SK-N-SH (cell line): Measurements from ENCODE around the gene MTCH1. TPM values are rescaled to one million over a fixed set of nuclear protein-coding genes. Genes with fewer than 3 reads are reported as not detected.

ENCODE experiments used
- CTCF ChIA-PET: fragments of 300-600, 350-600 bp; formaldehyde crosslinking; extraction: SDS; loops from one replicate; lab custom pipeline; 2021; lab: Yijun Ruan, JAX
- POLR2A ChIA-PET: fragments of 350-600 bp; sonication (Branson Sonifier 250); formaldehyde crosslinking; extraction: SDS; loops from one replicate; lab custom pipeline; 2020; ENCODE audit warnings: antibody characterized with exemption, inconsistent platforms; lab: Yijun Ruan, JAX
- DNase-seq: peaks from one replicate; pipeline ENCODE4 v3.0.0; 2012
- H2AFZ ChIP-seq: fragments of 200-600 bp; sonication (generic); 2 replicates; pipeline ENCODE4 v1.8.1; 2016; ENCODE audit warnings: antibody characterized with exemption, mild to moderate bottlenecking, low read depth
- H3F3A ChIP-seq: fragments of 200-600 bp; sonication (generic); replicated peaks from 2 replicates; pipeline ENCODE3; 2016; ENCODE audit warnings: antibody characterized with exemption, mild to moderate bottlenecking; ENCODE audit not compliant: insufficient read depth
- H3K27ac ChIP-seq, 2 experiments: fragments of 200-500 bp in 1 of 2; fragments of 200-600 bp in 1 of 2; sonication (Bioruptor generic) in 1 of 2; sonication (generic), shearing (Covaris generic) in 1 of 2; 2 replicates each; pipeline versions ENCODE4 v1.5.1 to v1.6.1; 2014 to 2016; ENCODE audit warnings: low read depth in 2 of 2, inconsistent platforms in 1 of 2, low read length in 1 of 2, mild to moderate bottlenecking in 1 of 2, mixed read lengths in 1 of 2
- H3K27me3 ChIP-seq: fragments of 200-600 bp; sonication (generic), shearing (Covaris generic); 2 replicates; pipeline ENCODE4 v1.6.1; 2016; ENCODE audit warnings: mixed run types; ENCODE audit not compliant: insufficient read depth
- H3K36me3 ChIP-seq, 2 experiments: fragments of 200-500 bp in 1 of 2; fragments of 200-600 bp in 1 of 2; sonication (Bioruptor generic) in 1 of 2; sonication (generic) in 1 of 2; replicated peaks in 1 of 2; 2 replicates each; pipeline versions ENCODE3 to v1.5.1; 2014 to 2016; ENCODE audit warnings: low read length in 1 of 2, mild to moderate bottlenecking in 1 of 2; ENCODE audit not compliant: insufficient read depth in 2 of 2, control insufficient read depth in 1 of 2
- H3K4me1 ChIP-seq, 2 experiments: fragments of 200-500 bp in 1 of 2; fragments of 200-600 bp in 1 of 2; sonication (Bioruptor generic) in 1 of 2; sonication (generic), shearing (Covaris generic) in 1 of 2; 2 replicates each; pipeline versions ENCODE4 v1.5.1 to v1.6.1; 2014 to 2016; ENCODE audit warnings: low read depth in 1 of 2, low read length in 1 of 2, mixed run types in 1 of 2; ENCODE audit not compliant: insufficient read depth in 2 of 2, control insufficient read depth in 1 of 2
- H3K4me2 ChIP-seq: fragments of 200-600 bp; sonication (generic), shearing (Covaris generic); 2 replicates; pipeline ENCODE4 v1.6.1; 2017; ENCODE audit warnings: mixed run types
- H3K4me3 ChIP-seq, 2 experiments: fragments of 200-500 bp in 1 of 2; fragments of 200-600 bp in 1 of 2; sonication (Bioruptor generic) in 1 of 2; sonication (generic), shearing (Covaris generic) in 1 of 2; 2 replicates each; pipeline versions ENCODE4 v1.5.1 to v1.8.1; 2014 to 2016; ENCODE audit warnings: low read depth in 2 of 2, inconsistent platforms in 1 of 2, low read length in 1 of 2, mild to moderate bottlenecking in 1 of 2, mixed read lengths in 1 of 2, moderate library complexity in 1 of 2
- H3K79me2 ChIP-seq: fragments of 200-600 bp; sonication (generic); 2 replicates; pipeline ENCODE4 v1.8.1; 2017; ENCODE audit warnings: mild to moderate bottlenecking; ENCODE audit not compliant: insufficient read depth
- H3K9ac ChIP-seq: fragments of 200-600 bp; sonication (generic); 2 replicates; pipeline ENCODE4 v1.6.1; 2017; ENCODE audit warnings: mixed run types
- H3K9me2 ChIP-seq: fragments of 200-600 bp; sonication (generic); 2 replicates; pipeline ENCODE4 v1.6.1; 2017; ENCODE audit warnings: mixed run types
- H3K9me3 ChIP-seq: fragments of 200-600 bp; sonication (generic); 2 replicates; pipeline ENCODE4 v1.6.1; 2017; ENCODE audit warnings: mixed run types, mild to moderate bottlenecking, moderate library complexity
- H4K20me1 ChIP-seq: fragments of 200-600 bp; sonication (generic); 2 replicates; pipeline ENCODE4 v1.6.1; 2017; ENCODE audit warnings: mild to moderate bottlenecking, mixed run types; ENCODE audit not compliant: insufficient read depth
- CTCF ChIP-seq: fragments of 200-600 bp; sonication (generic); IDR thresholded peaks from 2 replicates; pipeline ENCODE4 v1.6.1; 2017; ENCODE audit warnings: antibody characterized with exemption, mild to moderate bottlenecking, moderate library complexity
- EP300 ChIP-seq, 2 experiments: IDR thresholded peaks; 2 replicates each; pipeline versions ENCODE4 v1.4.0 to v1.6.1; 2012; ENCODE audit warnings: borderline replicate concordance in 1 of 2, low read depth in 1 of 2, low read length in 1 of 2
- GABPA ChIP-seq: IDR thresholded peaks from 2 replicates; pipeline ENCODE4 v1.4.0; 2012; ENCODE audit warnings: low read depth, mild to moderate bottlenecking
- MEF2A ChIP-seq: IDR thresholded peaks from 2 replicates; pipeline ENCODE4 v1.4.0; 2012; ENCODE audit warnings: low read depth, borderline replicate concordance
- NFIC ChIP-seq: IDR thresholded peaks from 2 replicates; pipeline ENCODE4 v1.4.0; 2012; ENCODE audit warnings: borderline replicate concordance
- POLR2AphosphoS5 ChIP-seq: IDR thresholded peaks from 2 replicates; pipeline ENCODE4 v1.6.1; 2012; ENCODE audit warnings: low read depth, low read length
- RAD21 ChIP-seq: IDR thresholded peaks from 2 replicates; pipeline ENCODE4 v1.6.1; 2012; ENCODE audit warnings: mild to moderate bottlenecking, low read length
- RCOR1 ChIP-seq: fragments of 150-350 bp; IDR thresholded peaks from 2 replicates; pipeline ENCODE4 v1.6.1; 2017; ENCODE audit warnings: antibody characterized with exemption, low read length
- SIN3A ChIP-seq: IDR thresholded peaks from 2 replicates; pipeline ENCODE4 v1.6.1; 2012; ENCODE audit warnings: low read depth, mild to moderate bottlenecking, low read length, moderate library complexity, borderline replicate concordance
- SMC3 ChIP-seq: IDR thresholded peaks from 2 replicates; pipeline ENCODE4 v1.6.1; 2012; ENCODE audit warnings: low read depth, low read length, improper control_type of control experiment
- TCF12 ChIP-seq: IDR thresholded peaks from 2 replicates; pipeline ENCODE4 v1.4.0; 2012
- USF1 ChIP-seq: IDR thresholded peaks from 2 replicates; pipeline ENCODE4 v1.4.0; 2012; ENCODE audit warnings: low read depth, borderline replicate concordance
- USF2 ChIP-seq: fragments of 150-350 bp; IDR thresholded peaks from 2 replicates; pipeline ENCODE4 v1.6.1; 2017; ENCODE audit warnings: antibody characterized with exemption, low read length, low read depth, borderline replicate concordance
- YY1 ChIP-seq: IDR thresholded peaks from 2 replicates; pipeline ENCODE4 v1.4.0; 2012; ENCODE audit warnings: low read depth, mild to moderate bottlenecking
- WGBS: methylation state at CpG from one replicate; pipeline ENCODE4 v1.1.6; 2017; ENCODE audit warnings: low lambda C conversion rate; 5-methylcytosine and 5-hydroxymethylcytosine counted together
- polyA plus RNA-seq, 3 experiments: library from polyadenylated mRNA; depleted of rRNA; stranded (reverse); fragments of >200 nt; gene quantifications; 2 replicates each; pipeline ENCODE4 v1.2.3, GENCODE V29; 2012

Gene MTCH1
- polyA plus RNA-seq, 1 of the 3 experiments (the other 2 are of a cell fraction) = 151 TPM

- no peak for TF ChIP-seq USF1
- TF ChIP-seq POLR2AphosphoS5 = no peak
- TF ChIP-seq MEF2A = no peak
- no peak for TF ChIP-seq SIN3A
- no peak for TF ChIP-seq EP300 (IDR thresholded peaks at IDR 0.05; ENCODE audit: borderline replicate concordance in 1 of 2, low read depth in 1 of 2, low read length in 1 of 2)
- TF ChIP-seq GABPA = no peak
Measured at GRCh38 chr6:36980876-36981619, 4.9 kb downstream of the MTCH1 start (continued).

- H3K9me2 ChIP-seq = no peaks in the 10 kb centered on the region
- TF ChIP-seq POLR2AphosphoS5 (no peak), TCF12 (no peak), YY1 (no peak), GABPA (no peak), NFIC (no peak), RCOR1 (no peak)
- TF ChIP-seq, all 33 proteins: peak for 0
- peaks cover 64% of the 10 kb centered on the region for H3K79me2 ChIP-seq
- no peak for DNase-seq
- CTCF ChIA-PET = interaction anchor here (7.7 kb wide), 1 partner anchor 39 kb away, joined by 46 read pairs; no protein-coding TSS in a partner anchor
- H3K36me3 ChIP-seq = peaks cover 21 to 35% of the 10 kb centered on the region in 2 experiments
- no peaks in the 10 kb centered on the region for H3K9me3 ChIP-seq
- POLR2A ChIA-PET = no interaction called here
- H4K20me1 ChIP-seq = peaks cover 81% of the 10 kb centered on the region
- no peak overlapping the region for H3K27ac ChIP-seq
- H3K4me2 ChIP-seq = no peak overlapping the region
- H3K9ac ChIP-seq = no peak overlapping the region
- no peak overlapping the region for H2AFZ ChIP-seq
- H3F3A ChIP-seq = no peaks in the 10 kb centered on the region
- peaks cover 3 to 18% of the 10 kb centered on the region in 2 experiments; a peak in 1 of 4 replicates for H3K4me1 ChIP-seq
- no peaks in the 10 kb centered on the region for H3K27me3 ChIP-seq
- no peak overlapping the region for H3K4me3 ChIP-seq
- WGBS = 91% methylated on average over 6 of the region's 6 CpGs
Measured at GRCh38 chr6:36980129-36980528, 5.9 kb downstream of the MTCH1 start.

GRCh38 chr6:36979347-36979742 lies 6.7 kb downstream of the MTCH1 start:
- H3K9ac ChIP-seq = no peak overlapping the region

More at GRCh38 chr6:36979347-36979742, 6.7 kb downstream of the MTCH1 start:
- 94% methylated on average over 4 of the region's 4 CpGs for WGBS
- Histone ChIP-seq H3K4me2 (no peak overlapping the region), H3K4me1 (peaks cover 3 to 13% of the 10 kb centered on the region in 2 experiments; a peak in 1 of 4 replicates), H2AFZ (no peak overlapping the region), H3F3A (no peaks in the 10 kb centered on the region), H3K27ac (no peak overlapping the region; a peak in 1 of 4 replicates), H4K20me1 (peaks cover 77% of the 10 kb centered on the region), H3K27me3 (no peaks in the 10 kb centered on the region), H3K9me2 (no peaks in the 10 kb centered on the region), H3K4me3 (no peak overlapping the region), H3K9me3 (no peaks in the 10 kb centered on the region), H3K79me2 (peaks cover 56% of the 10 kb centered on the region), H3K36me3 (peaks cover 28 to 43% of the 10 kb centered on the region in 2 experiments)
- TF ChIP-seq POLR2AphosphoS5 = no peak
- peak; percentile 35 for TF ChIP-seq CTCF
- TF ChIP-seq MEF2A = no peak
- TF ChIP-seq SMC3 = peak; percentile 35; the same call in 1 of the 2 replicates
- TF ChIP-seq RAD21 = peak; percentile 66
- TF ChIP-seq USF2 = no peak
- ChIA-PET CTCF (interaction anchor here (0.6 to 7.7 kb wide), 11 partner anchors 14 to 218 kb away, joined by 3 to 46 read pairs (median 4); partner anchors contain the start of genes C6orf89 and PPIL1), POLR2A (no interaction called here)
- DNase-seq = peak; percentile 63
